HepG2 (cell line): ENCODE data around the gene LMF2. TPM values are rescaled to one million over a fixed set of nuclear protein-coding genes. Genes with fewer than 3 reads are reported as not detected.

Source experiments
- FOXK1 ChIP-seq: sonication (generic); formaldehyde crosslinking; IDR thresholded peaks from 2 replicates; pipeline ENCODE4 v1.4.0; 2020; ENCODE audit warnings: low read depth, missing genetic modification reagents, borderline replicate concordance
- HOXA5 ChIP-seq: sonication (generic); formaldehyde crosslinking; IDR thresholded peaks from 2 replicates; pipeline ENCODE4 v1.4.0; 2020; ENCODE audit warnings: missing genetic modification reagents
- LCORL ChIP-seq, 2 experiments: fragments of 450-650 bp in 1 of 2; sonication (generic) in 1 of 2; formaldehyde crosslinking in 1 of 2; IDR thresholded peaks; 2 replicates each; pipeline versions ENCODE4 v1.5.0 to v1.6.1; 2017 to 2020; ENCODE audit warnings: antibody characterized with exemption in 1 of 2, missing genetic modification reagents in 1 of 2
- POLR2AphosphoS5 ChIP-seq: IDR thresholded peaks from 2 replicates; pipeline ENCODE4 v1.6.1; 2012; ENCODE audit warnings: low read depth, low read length
- SP1 ChIP-seq, 2 experiments: fragments of 450-650 bp in 1 of 2; sonication (generic) in 1 of 2; formaldehyde crosslinking in 1 of 2; IDR thresholded peaks; 2 replicates each; pipeline versions ENCODE4 v1.4.0 to v1.6.1; 2016 to 2020; ENCODE audit warnings: missing genetic modification reagents in 1 of 2
- ZBTB38 ChIP-seq: sonication (generic); formaldehyde crosslinking; IDR thresholded peaks from 2 replicates; pipeline ENCODE4 v1.5.1; 2020; ENCODE audit warnings: mild to moderate bottlenecking, missing genetic modification reagents
- ZBTB7A ChIP-seq: sonication (generic); formaldehyde crosslinking; IDR thresholded peaks from 2 replicates; pipeline ENCODE4 v1.8.0; 2022; ENCODE audit warnings: mild to moderate bottlenecking, missing genetic modification reagents
- ZBTB7B ChIP-seq: sonication (generic); formaldehyde crosslinking; IDR thresholded peaks from 2 replicates; pipeline ENCODE4 v1.4.0; 2020; ENCODE audit warnings: missing genetic modification reagents
- ZFX ChIP-seq: sonication (generic); formaldehyde crosslinking; IDR thresholded peaks from 2 replicates; pipeline ENCODE4 v1.4.0; 2020; ENCODE audit warnings: mild to moderate bottlenecking, low read depth, missing genetic modification reagents, moderate library complexity
- ZIK1 ChIP-seq: sonication (generic); formaldehyde crosslinking; IDR thresholded peaks from 2 replicates; pipeline ENCODE4 v1.5.0; 2020; ENCODE audit warnings: mild to moderate bottlenecking, low read depth, missing genetic modification reagents, borderline replicate concordance
- ZNF234 ChIP-seq: sonication (generic); formaldehyde crosslinking; conservative IDR thresholded peaks from 2 replicates; pipeline ENCODE4 v1.5.1; 2020; ENCODE audit warnings: mild to moderate bottlenecking, missing genetic modification reagents
- ZNF274 ChIP-seq: sonication (generic); formaldehyde crosslinking; IDR thresholded peaks from 2 replicates; pipeline ENCODE4 v1.5.1; 2020; ENCODE audit warnings: mild to moderate bottlenecking, missing genetic modification reagents
- ZNF501 ChIP-seq: sonication (generic); formaldehyde crosslinking; IDR thresholded peaks from 2 replicates; pipeline ENCODE4 v1.5.1; 2020; ENCODE audit warnings: mild to moderate bottlenecking, moderate library complexity, missing genetic modification reagents
- ZNF567 ChIP-seq: sonication (generic); formaldehyde crosslinking; IDR thresholded peaks from 2 replicates; pipeline ENCODE4 v1.8.1; 2023; ENCODE audit warnings: mild to moderate bottlenecking, missing genetic modification reagents, borderline replicate concordance
- ZNF644 ChIP-seq: IDR thresholded peaks from 2 replicates; pipeline ENCODE4 v1.6.1; 2016; ENCODE audit warnings: low read depth
- polyA plus RNA-seq, 8 experiments: library from polyadenylated mRNA; depleted of rRNA in 3 of 8; stranded (reverse) in 7 of 8; unstranded in 1 of 8; fragments of >200 nt; fragmentation: Illumina TruSeq in 4 of 8; extraction: Trizol in 4 of 8; gene quantifications; 2 replicates each; pipeline versions ENCODE4 v1.2.1 to v1.2.3, GENCODE V29; 2011 to 2016; ENCODE audit warnings: low read depth in 4 of 8, missing spikeins in 1 of 8, mixed read lengths in 1 of 8; ENCODE audit not compliant: insufficient read depth in 1 of 8
- total RNA-seq, 5 experiments: library from RNA; depleted of rRNA; stranded (reverse); fragments of >200 nt; fragmentation: Illumina TruSeq; extraction: Trizol; gene quantifications; 2 replicates each; pipeline ENCODE4 v1.2.3, GENCODE V29; 2016; ENCODE audit warnings: low read depth in 1 of 5
- TF ChIP-seq, protein P1 (sequence below): sonication (generic); formaldehyde crosslinking; IDR thresholded peaks from 2 replicates; pipeline ENCODE4 v1.5.1; 2020; ENCODE audit warnings: mild to moderate bottlenecking, missing genetic modification reagents, borderline replicate concordance
- TF ChIP-seq, protein P2 (sequence below): IDR thresholded peaks from 2 replicates; pipeline ENCODE4 v1.6.1; 2012; ENCODE audit warnings: low read length, improper control_type of control experiment
- TF ChIP-seq, protein P3 (sequence below): sonication (generic); formaldehyde crosslinking; IDR thresholded peaks from 2 replicates; pipeline ENCODE4 v1.5.1; 2020; ENCODE audit warnings: missing genetic modification reagents, mild to moderate bottlenecking, borderline replicate concordance

LMF2 gene
- total and polyA plus RNA-seq, 2 of the 13 experiments (the other 11 are each of a cell fraction or from before 2014, with no cell fraction given) = 23.3 to 30.6 TPM

DNA sequence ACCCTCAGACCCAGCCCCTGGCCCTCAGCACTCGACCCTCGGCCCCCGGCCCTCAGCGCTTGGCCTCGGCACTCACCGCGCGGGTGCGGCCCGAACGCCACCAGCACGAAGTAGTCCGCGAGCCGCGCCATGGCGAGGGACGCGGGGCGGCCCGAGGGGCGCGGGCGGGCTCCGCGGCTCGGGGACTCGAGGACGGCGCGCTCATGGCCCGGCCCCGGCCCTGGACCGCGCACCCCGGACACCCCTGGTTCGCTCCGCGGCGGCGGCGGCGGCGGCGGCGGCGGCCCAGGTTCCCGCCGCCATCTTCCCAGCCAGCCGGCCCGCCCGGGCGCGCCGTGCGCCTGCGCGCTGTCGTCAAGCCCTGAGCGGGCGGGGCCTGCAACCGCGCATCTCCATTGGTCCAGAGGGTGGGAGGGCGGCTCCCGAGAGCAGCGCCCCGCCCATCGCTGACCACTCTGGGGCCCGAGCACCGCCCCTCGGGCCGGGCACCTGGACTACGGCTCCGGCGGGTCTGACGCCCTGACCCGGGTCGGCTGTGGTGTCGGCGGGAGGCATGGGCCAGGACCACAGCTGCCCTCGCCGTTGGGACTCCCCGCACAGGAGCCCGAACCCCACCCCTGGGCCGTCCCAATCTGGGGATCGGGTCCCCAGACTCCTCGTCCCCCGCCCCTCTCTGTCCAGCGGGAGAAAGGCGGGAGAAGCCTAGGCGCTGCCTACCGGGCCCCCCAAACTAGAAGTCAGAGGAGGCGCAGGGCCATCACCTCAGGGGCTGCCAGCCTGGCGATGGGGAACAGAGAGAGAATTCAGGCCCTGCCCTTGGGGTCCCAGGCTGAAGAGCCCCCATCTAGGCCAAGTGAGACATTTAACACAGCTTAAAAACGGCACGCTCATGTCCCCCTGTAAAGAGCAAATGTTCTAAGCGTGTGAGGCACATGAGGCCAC is 32.5 kb downstream of the LMF2 start, which contains the start of gene SBF1 (continued):
- TF ChIP-seq, protein P1, sequence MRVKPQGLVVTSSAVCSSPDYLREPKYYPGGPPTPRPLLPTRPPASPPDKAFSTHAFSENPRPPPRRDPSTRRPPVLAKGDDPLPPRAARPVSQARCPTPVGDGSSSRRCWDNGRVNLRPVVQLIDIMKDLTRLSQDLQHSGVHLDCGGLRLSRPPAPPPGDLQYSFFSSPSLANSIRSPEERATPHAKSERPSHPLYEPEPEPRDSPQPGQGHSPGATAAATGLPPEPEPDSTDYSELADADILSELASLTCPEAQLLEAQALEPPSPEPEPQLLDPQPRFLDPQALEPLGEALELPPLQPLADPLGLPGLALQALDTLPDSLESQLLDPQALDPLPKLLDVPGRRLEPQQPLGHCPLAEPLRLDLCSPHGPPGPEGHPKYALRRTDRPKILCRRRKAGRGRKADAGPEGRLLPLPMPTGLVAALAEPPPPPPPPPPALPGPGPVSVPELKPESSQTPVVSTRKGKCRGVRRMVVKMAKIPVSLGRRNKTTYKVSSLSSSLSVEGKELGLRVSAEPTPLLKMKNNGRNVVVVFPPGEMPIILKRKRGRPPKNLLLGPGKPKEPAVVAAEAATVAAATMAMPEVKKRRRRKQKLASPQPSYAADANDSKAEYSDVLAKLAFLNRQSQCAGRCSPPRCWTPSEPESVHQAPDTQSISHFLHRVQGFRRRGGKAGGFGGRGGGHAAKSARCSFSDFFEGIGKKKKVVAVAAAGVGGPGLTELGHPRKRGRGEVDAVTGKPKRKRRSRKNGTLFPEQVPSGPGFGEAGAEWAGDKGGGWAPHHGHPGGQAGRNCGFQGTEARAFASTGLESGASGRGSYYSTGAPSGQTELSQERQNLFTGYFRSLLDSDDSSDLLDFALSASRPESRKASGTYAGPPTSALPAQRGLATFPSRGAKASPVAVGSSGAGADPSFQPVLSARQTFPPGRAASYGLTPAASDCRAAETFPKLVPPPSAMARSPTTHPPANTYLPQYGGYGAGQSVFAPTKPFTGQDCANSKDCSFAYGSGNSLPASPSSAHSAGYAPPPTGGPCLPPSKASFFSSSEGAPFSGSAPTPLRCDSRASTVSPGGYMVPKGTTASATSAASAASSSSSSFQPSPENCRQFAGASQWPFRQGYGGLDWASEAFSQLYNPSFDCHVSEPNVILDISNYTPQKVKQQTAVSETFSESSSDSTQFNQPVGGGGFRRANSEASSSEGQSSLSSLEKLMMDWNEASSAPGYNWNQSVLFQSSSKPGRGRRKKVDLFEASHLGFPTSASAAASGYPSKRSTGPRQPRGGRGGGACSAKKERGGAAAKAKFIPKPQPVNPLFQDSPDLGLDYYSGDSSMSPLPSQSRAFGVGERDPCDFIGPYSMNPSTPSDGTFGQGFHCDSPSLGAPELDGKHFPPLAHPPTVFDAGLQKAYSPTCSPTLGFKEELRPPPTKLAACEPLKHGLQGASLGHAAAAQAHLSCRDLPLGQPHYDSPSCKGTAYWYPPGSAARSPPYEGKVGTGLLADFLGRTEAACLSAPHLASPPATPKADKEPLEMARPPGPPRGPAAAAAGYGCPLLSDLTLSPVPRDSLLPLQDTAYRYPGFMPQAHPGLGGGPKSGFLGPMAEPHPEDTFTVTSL (CRISPR knock-in tag) = no peak
- TF ChIP-seq, protein P2, sequence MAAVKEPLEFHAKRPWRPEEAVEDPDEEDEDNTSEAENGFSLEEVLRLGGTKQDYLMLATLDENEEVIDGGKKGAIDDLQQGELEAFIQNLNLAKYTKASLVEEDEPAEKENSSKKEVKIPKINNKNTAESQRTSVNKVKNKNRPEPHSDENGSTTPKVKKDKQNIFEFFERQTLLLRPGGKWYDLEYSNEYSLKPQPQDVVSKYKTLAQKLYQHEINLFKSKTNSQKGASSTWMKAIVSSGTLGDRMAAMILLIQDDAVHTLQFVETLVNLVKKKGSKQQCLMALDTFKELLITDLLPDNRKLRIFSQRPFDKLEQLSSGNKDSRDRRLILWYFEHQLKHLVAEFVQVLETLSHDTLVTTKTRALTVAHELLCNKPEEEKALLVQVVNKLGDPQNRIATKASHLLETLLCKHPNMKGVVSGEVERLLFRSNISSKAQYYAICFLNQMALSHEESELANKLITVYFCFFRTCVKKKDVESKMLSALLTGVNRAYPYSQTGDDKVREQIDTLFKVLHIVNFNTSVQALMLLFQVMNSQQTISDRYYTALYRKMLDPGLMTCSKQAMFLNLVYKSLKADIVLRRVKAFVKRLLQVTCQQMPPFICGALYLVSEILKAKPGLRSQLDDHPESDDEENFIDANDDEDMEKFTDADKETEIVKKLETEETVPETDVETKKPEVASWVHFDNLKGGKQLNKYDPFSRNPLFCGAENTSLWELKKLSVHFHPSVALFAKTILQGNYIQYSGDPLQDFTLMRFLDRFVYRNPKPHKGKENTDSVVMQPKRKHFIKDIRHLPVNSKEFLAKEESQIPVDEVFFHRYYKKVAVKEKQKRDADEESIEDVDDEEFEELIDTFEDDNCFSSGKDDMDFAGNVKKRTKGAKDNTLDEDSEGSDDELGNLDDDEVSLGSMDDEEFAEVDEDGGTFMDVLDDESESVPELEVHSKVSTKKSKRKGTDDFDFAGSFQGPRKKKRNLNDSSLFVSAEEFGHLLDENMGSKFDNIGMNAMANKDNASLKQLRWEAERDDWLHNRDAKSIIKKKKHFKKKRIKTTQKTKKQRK = no peak
- TF ChIP-seq POLR2AphosphoS5 = peak; percentile 67
- TF ChIP-seq SP1 (IDR thresholded peaks at IDR 0.05) = no peak
- peak; percentile 85 for TF ChIP-seq SP1 (CRISPR knock-in tag; IDR thresholded peaks at IDR 0.05)
- TF ChIP-seq ZNF234 (CRISPR knock-in tag) = no peak
- no peak for TF ChIP-seq ZNF644 (CRISPR knock-in tag)
- TF ChIP-seq ZNF567 (CRISPR knock-in tag) = no peak
- TF ChIP-seq ZBTB7A = no peak
- TF ChIP-seq, protein P3, sequence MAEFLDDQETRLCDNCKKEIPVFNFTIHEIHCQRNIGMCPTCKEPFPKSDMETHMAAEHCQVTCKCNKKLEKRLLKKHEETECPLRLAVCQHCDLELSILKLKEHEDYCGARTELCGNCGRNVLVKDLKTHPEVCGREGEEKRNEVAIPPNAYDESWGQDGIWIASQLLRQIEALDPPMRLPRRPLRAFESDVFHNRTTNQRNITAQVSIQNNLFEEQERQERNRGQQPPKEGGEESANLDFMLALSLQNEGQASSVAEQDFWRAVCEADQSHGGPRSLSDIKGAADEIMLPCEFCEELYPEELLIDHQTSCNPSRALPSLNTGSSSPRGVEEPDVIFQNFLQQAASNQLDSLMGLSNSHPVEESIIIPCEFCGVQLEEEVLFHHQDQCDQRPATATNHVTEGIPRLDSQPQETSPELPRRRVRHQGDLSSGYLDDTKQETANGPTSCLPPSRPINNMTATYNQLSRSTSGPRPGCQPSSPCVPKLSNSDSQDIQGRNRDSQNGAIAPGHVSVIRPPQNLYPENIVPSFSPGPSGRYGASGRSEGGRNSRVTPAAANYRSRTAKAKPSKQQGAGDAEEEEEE = no peak
- TF ChIP-seq ZBTB38 (CRISPR knock-in tag) = no peak
- TF ChIP-seq ZIK1 (CRISPR knock-in tag) = no peak
- peak; percentile 60 for TF ChIP-seq ZFX (CRISPR knock-in tag)
- TF ChIP-seq ZNF274 (CRISPR knock-in tag) = 0 out of 2 replicates have a peak, but pooled peaks have one; percentile 23
- no peak for TF ChIP-seq LCORL (IDR thresholded peaks at IDR 0.05)
- peak; percentile 67 for TF ChIP-seq LCORL (CRISPR knock-in tag; IDR thresholded peaks at IDR 0.05)
- no peak for TF ChIP-seq FOXK1
- TF ChIP-seq HOXA5 = no peak
- TF ChIP-seq ZBTB7B (CRISPR knock-in tag) = no peak; the same call in 1 of the 2 replicates
- peak; percentile 72 for TF ChIP-seq ZNF501 (CRISPR knock-in tag)
